ENCODE data around the gene GGCX.

Gene GGCX

DNA sequence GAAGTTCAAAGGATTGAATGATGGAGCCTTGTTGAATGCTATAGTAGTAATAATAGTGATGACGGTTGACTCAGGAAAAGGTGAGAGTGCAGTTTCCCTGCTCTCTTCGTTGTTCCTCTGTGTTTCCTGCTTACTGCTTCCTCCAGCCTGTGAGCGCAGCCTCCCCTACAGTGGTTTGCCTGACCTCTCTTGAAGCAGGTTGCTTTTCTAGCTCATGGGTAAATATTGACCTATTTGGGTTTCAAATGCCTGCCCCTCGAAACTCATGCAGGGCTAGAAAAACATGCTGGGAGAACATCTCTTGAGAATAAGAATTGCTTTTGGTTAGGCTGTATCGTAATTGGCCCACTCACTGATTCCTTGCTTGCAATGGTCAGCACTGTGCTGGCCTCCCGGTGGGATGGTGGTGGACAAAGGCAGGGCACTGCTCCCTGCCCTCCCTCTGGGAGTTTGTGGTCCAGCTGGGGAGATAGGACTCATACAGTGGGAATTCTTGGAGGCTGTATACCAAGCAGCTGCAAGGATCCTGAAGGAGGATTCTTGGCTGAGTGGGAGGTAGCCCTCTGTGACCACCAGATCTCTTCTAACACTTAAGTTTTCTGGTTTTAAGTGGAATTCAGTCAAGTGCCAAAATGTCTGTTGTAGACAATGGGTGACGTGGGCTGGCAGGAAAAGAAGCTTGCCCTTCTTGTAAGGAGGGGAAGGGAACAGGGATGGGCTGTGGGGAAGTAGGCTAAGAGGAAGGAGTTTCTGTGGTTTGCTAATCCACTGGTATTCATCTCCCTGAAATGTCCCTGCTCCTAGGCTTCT, 28.9 kb upstream of the GGCX start:
- TF ChIP-seq, protein P1, sequence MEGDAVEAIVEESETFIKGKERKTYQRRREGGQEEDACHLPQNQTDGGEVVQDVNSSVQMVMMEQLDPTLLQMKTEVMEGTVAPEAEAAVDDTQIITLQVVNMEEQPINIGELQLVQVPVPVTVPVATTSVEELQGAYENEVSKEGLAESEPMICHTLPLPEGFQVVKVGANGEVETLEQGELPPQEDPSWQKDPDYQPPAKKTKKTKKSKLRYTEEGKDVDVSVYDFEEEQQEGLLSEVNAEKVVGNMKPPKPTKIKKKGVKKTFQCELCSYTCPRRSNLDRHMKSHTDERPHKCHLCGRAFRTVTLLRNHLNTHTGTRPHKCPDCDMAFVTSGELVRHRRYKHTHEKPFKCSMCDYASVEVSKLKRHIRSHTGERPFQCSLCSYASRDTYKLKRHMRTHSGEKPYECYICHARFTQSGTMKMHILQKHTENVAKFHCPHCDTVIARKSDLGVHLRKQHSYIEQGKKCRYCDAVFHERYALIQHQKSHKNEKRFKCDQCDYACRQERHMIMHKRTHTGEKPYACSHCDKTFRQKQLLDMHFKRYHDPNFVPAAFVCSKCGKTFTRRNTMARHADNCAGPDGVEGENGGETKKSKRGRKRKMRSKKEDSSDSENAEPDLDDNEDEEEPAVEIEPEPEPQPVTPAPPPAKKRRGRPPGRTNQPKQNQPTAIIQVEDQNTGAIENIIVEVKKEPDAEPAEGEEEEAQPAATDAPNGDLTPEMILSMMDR (IDR thresholded peaks at IDR 0.05), result no peak

- TF ChIP-seq, protein P1 (IDR thresholded peaks at IDR 0.05), result no peak
Measured at GRCh38 chr2:85589181-85589580, 27.9 kb upstream of the GGCX start.

DNA sequence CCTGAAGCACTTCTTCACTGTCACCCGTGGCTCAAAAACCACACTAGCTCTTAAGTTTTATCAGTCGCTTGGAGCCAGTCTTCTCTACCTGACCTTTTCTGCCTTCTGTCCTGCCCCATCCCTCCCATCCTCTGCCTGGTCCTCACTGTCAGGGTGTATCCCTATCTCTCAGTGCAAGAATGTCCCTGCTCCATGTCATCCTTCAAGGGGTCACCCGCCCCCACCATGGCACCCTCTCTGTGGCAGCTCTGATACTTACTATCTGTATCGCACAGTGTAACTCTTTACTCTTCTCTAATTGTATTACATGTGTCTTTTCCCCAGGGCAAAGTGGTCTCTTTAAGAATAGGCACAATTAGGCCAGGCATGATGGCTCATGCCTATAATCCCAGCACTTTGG, 27.4 kb upstream of the GGCX start:
- TF ChIP-seq, protein P1 (IDR thresholded peaks at IDR 0.05), result no peak

DNA sequence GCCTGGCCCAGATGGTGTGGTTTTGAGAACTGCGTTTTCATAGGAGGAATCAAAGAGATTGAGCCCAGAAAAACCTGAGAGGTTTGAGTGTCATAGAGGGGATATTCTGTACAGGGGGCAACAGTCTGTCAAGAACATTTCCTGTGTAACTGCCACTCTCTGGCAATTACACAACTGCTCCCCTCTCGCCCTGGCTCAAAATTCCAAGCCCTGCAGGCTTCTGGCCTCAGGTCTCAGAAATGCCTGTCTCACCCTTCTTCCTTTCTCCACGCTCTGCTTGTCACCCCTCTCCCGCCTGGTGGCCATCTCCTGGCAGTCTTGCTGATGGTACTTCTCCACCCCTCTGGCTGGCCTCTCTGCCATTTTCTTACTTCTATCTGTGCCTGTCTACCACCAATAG, 26.9 kb upstream of the GGCX start:
- TF ChIP-seq, protein P1 (IDR thresholded peaks at IDR 0.05), result no peak

- TF ChIP-seq, protein P1 (IDR thresholded peaks at IDR 0.05), result no peak
Measured at GRCh38 chr2:85585781-85586105, 24.4 kb upstream of the GGCX start.

DNA sequence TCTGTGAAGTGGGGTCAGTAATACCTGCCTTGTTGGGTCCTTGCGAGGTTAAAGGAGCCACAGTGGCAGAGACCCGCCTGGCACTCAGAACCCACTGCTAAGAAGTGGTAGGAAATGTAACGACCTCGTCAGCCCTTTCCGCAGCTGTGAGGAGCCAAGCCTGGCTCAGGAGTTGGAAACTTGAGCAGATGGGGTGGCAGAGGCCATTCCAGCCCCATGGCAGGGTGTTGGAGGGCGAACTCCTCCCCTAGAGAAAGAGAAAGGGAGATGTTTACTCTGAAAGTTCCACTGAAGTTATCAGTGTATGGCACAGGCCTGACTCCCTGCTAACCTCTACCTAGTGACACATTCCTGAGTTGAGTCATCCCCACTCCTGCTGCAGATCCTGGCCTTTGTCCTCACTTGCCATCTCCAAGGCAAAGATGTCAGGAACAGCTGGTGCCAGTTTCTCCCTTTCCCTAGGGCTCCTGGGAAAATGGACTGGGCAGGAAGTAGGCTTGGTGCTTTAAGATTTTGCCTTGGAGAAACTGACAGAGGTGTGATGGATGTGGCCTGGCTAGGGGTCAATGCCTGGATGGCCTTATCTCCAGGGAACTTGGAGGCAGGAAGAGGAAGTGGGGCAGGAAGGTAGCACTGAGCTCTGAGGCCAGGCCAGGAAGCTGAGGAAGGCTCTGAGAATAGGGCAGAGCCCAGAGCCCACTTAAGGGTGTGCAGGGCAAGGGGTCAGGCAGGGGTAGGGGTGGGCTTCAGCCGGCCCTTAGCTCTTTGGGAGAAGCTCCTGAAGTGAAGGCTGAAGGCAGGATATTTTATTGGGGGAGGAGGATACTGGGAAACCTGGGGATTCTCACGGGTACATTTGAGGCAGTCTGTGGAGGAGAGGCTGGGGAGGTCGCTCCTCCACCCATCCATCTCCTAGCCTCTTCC, 23.8 kb upstream of the GGCX start:
- TF ChIP-seq, protein P1 (IDR thresholded peaks at IDR 0.05), result no peak

DNA sequence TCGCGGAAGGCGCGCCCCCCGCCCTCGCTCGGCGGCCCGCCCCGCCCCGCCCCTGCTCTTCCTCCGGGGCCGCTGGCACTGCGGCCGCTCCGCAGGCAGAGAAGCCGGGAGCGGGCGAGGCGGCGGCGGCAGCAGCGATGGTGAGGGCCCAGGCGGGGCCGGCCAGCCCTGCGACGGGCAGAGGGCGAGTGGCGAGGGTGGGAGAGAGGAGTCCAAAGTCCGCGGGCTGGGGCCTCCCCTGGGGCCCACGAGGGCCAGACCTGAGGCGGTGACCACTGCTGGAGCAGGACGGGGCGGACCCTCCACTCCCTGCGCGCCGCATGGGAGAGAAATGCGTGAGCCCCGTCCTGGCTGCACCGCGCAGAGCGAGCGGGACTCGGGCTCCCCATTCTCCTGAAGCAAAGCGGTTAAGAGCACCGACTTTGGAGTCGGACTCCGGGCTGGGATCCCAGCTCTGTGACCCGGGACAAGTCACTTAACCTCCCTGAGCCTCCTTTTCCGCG, 23.1 kb upstream of the GGCX start, which contains the start of gene VAMP5:
TSS of gene VAMP5 (plus strand) at position 78 of the 503 bp plus-strand sequence. CDS start at position 138, 60 bp downstream.
- TF ChIP-seq, protein P1 (IDR thresholded peaks at IDR 0.05), result no peak

All from LNCAP (cell line).